ENCODE measurements around the gene PTGDS. TPM values are rescaled to one million over a fixed set of nuclear protein-coding genes. Genes with fewer than 3 reads are reported as not detected.

The PTGDS gene
- total and polyA plus RNA-seq, 9 donors, result 5.8 to 191 (median 43.1) TPM

DNA sequence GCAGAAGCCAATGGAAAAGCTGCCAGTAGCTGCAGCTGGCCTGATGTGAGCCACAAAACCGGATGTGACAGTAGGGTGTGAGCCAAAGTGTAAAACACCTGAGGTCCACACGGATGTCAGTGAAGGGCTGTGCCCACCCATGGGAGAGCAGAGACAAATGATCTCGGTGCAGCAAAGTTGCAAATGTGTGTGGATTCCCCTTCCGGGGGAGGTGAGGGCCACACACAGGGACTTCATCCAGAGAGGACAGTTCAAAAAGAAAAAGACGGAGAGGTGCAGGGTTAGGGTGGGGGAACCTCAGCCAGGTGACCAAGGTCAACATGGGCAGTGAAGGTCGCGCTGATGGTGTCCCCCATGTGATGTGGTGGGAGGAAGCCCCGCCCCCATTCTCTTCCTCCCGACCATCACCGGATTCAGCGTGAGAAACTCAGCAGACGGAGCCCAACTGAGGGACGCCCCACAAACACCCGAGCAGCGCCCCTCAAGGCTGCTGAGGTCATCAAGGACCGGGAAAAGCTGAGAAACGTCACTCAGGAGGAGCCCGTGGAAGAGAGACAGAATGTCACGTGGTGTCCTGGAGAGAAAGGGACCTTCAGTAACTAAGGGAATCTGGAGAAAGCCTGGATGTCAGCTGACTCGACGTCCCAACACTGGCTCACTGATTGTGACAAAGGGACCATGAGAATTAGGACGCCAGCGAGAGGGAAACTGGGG lies 11.4 kb upstream of the PTGDS start:
- Histone ChIP-seq H3K27ac (no peak overlapping the region), H3K4me1 (ENCODE audit: insufficient read depth) (no peaks in the 10 kb centered on the region), H3K36me3 (no peaks in the 10 kb centered on the region), H3K27me3 (no peaks in the 10 kb centered on the region), H3K4me3 (no peak overlapping the region), H3K9me3 (no peaks in the 10 kb centered on the region)
- WGBS, 3 donors, result 9 to 17% (median 14%) methylated on average over 23 of the region's 23 CpGs
- DNase-seq, result no peak
- intact Hi-C loops (cut with DNase I), result no loop called here
- TF ChIP-seq POLR2A (IDR thresholded peaks at IDR 0.05), result no peak
- no peak for TF ChIP-seq EP300 (IDR thresholded peaks at IDR 0.05)
- TF ChIP-seq, protein P1, sequence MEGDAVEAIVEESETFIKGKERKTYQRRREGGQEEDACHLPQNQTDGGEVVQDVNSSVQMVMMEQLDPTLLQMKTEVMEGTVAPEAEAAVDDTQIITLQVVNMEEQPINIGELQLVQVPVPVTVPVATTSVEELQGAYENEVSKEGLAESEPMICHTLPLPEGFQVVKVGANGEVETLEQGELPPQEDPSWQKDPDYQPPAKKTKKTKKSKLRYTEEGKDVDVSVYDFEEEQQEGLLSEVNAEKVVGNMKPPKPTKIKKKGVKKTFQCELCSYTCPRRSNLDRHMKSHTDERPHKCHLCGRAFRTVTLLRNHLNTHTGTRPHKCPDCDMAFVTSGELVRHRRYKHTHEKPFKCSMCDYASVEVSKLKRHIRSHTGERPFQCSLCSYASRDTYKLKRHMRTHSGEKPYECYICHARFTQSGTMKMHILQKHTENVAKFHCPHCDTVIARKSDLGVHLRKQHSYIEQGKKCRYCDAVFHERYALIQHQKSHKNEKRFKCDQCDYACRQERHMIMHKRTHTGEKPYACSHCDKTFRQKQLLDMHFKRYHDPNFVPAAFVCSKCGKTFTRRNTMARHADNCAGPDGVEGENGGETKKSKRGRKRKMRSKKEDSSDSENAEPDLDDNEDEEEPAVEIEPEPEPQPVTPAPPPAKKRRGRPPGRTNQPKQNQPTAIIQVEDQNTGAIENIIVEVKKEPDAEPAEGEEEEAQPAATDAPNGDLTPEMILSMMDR (IDR thresholded peaks at IDR 0.05), result no peak

DNA sequence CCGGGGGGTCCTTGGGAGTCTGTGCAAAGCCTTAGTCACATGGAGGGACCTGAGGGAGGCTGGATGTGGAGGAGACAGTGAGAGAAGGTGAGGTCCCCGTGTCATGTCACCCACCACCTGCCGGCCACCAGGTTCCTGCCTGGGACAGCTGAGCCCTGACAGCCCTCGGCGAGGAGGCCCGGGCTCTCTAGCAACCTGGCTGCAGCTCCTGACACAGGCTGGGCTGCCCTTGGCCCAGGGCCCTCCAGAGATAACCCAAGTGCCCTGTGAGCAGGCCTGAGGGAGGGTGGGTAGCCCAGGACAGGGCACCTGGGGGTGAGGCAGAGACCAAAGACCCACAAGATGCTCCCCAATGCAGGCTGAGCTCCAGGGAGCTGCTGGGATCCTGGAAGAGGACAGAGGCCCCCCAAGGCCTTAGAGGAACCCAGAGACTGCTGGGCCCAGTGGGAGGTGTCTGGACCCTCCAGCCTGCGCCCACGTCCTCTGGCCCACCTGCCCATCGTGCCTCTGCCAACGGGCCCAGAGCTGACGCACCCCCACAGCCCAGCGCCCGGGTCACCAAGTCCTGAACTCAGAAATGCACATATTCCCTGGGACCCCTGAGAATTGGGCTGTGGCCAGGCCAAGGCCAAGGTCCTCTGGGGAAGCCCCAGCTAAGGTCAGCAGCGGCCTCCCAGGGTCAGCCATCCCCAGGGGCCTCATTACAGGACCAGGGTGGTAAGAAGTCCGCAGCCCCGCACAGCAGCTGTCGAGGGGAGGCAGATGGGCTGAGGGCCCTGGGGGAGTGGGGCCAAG lies 8.8 kb upstream of the PTGDS start:
- Histone ChIP-seq H3K27me3 (no peaks in the 10 kb centered on the region), H3K4me3 (no peak overlapping the region), H3K9me3 (no peaks in the 10 kb centered on the region), H3K36me3 (no peaks in the 10 kb centered on the region), H3K4me1 (ENCODE audit: insufficient read depth) (no peaks in the 10 kb centered on the region), H3K27ac (no peak overlapping the region)
- intact Hi-C loops (cut with DNase I), result no loop called here
- WGBS, 3 donors, result 54 to 60% (median 58%) methylated on average over 17 of the region's 17 CpGs
- TF ChIP-seq, protein P1 (IDR thresholded peaks at IDR 0.05), result no peak
- no peak for TF ChIP-seq POLR2A (IDR thresholded peaks at IDR 0.05)
- no peak for DNase-seq

DNA sequence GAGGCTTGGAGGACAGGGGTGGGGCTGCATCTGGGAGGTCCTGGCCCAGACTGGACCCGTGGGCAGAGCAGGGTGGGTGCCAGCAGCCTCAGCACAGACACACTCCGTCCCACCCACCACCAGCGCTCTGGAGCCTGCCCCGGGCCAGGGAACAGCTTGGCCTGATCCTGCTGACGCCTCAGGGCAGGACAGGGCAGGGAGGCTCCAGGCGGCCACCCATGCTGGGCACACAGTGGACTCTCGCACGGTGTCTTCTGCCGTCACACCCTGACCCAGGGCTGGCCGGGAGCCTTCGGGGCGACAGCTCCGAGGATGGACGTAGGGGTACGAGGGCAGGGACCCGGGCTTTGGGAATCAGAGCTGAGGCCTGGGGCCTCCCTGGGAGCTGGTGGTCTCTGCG lies 8.2 kb upstream of the PTGDS start:
- Histone ChIP-seq H3K27ac (no peak overlapping the region), H3K27me3 (no peaks in the 10 kb centered on the region), H3K9me3 (no peaks in the 10 kb centered on the region), H3K4me3 (no peak overlapping the region), H3K36me3 (no peaks in the 10 kb centered on the region), H3K4me1 (ENCODE audit: insufficient read depth) (no peaks in the 10 kb centered on the region)
- TF ChIP-seq POLR2A (IDR thresholded peaks at IDR 0.05) (no peak), EP300 (IDR thresholded peaks at IDR 0.05) (no peak)
- TF ChIP-seq, protein P1 (IDR thresholded peaks at IDR 0.05), result no peak
- intact Hi-C loops (cut with DNase I), result no loop called here
- DNase-seq, result no peak
- WGBS, 3 donors, result 50 to 76% (median 63%) methylated on average over 13 to 17 of the region's 17 CpGs

DNA sequence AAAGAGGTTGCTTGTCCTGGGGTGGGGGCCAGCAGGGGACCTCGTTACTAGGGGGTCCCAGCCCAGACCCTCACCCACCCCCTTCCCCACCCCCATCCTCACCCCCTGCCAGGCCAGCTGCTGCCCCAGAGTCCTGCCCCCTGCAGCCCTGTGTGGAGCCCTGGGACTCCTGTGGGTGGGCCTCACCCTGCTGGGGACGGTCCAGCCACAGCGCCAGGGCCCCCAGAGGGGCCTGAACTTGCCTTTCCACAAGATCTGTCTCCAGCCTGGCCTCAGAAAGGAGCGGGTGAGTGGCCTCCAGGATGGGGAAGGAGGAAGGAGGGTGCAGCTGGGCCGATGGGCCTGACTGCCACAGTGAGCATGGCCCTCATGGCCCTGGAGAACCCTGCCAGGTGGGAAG lies 7.5 kb upstream of the PTGDS start:
- Histone ChIP-seq H3K4me3 (no peak overlapping the region), H3K27ac (no peak overlapping the region), H3K36me3 (no peaks in the 10 kb centered on the region), H3K27me3 (no peaks in the 10 kb centered on the region), H3K4me1 (ENCODE audit: insufficient read depth) (no peaks in the 10 kb centered on the region), H3K9me3 (no peaks in the 10 kb centered on the region)
- no peak for TF ChIP-seq POLR2A (IDR thresholded peaks at IDR 0.05)
- TF ChIP-seq EP300 (IDR thresholded peaks at IDR 0.05), result no peak
- intact Hi-C loops (cut with DNase I), result no loop called here
- no peak for DNase-seq
- WGBS, 3 donors, result 60 to 83% (median 77%) methylated on average over 1 to 5 of the region's 5 CpGs

DNA sequence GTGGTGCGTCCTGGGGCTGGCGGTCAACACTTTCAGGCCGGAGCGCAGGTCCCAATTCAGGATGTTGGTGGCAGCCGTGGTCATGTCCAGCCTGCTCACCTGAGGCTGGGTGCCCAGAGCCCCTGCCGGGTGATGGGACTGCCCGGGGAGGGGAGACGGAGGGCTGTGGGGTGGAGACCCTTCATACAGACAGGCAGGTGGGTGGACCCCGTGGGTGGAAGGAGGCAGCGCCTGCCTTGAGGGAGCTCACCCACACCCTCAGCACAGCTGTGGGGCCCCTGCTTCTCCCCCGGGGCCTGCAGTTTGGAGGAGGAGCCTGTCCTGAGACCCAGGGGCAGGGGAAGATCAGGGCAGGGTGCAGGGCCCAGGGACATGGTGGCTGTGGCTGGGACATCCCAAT lies 6.9 kb upstream of the PTGDS start:
- Histone ChIP-seq H3K27me3 (no peaks in the 10 kb centered on the region), H3K4me3 (no peak overlapping the region), H3K36me3 (no peaks in the 10 kb centered on the region), H3K9me3 (no peaks in the 10 kb centered on the region), H3K27ac (no peak overlapping the region), H3K4me1 (ENCODE audit: insufficient read depth) (no peaks in the 10 kb centered on the region)
- TF ChIP-seq, protein P1 (IDR thresholded peaks at IDR 0.05), result no peak
- TF ChIP-seq POLR2A (IDR thresholded peaks at IDR 0.05) (no peak), EP300 (IDR thresholded peaks at IDR 0.05) (no peak)
- intact Hi-C loops (cut with DNase I), result no loop called here
- 77 to 86% (median 83%) methylated on average over 9 to 11 of the region's 11 CpGs for WGBS, 3 donors
- no peak for DNase-seq
